Measurements from ENCODE around the gene DHRS4L2.
A peak's percentile ranks its signal among the peaks of the same experiment; 100 is the strongest.
"Not testable (repeated sequence)": the region's sequence is repeated elsewhere in the genome, so short reads cannot be mapped to it uniquely, and the experiment has no call there.

DHRS4L2 gene

GRCh38 chr14:23988607-23989363, at the start of gene DHRS4L2:
Gene DHRS4L2 (plus strand): TSS chr14:23988929. CDS start chr14:23988948, 19 bp downstream.
- DNase-seq (ENCODE audit: low read depth) = peak; percentile 57

DNA sequence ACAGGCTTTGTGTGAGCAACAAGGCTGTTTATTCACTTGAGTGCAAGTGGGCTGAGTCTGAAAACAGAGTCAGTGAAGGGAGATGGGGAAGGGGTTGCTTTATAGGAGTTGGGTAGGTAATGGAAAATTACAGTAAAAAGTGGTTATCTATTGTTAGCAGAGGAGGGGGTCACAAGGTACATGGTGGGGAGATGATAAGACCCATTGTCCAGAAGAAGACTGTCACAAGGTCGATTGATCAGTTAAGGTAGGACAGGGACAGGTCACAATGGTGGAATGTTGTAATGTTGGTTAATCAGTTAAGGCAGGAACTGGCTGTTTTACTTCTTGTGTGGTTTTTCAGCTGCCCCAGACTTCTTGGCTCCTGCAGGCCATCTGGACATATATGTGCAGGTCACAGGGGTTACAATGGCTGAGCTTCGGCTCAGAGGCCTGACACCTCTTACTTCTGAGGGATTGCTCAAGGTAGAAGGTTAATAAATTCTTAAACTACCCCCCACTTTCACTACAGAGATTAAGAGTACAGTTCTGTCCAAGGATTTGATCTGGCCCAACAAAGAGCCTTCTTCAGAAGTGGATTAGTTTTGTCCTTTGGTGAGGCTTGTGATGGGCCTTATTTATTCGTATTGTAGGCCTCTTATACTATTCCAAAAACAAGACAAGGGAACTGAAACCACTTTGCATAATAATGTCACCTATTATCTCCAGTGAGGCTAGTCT, 49.0 kb upstream of the DHRS4L2 start:
- DNase-seq (ENCODE audit: low read depth) = no peak

- no peak for DNase-seq (ENCODE audit: low read depth)
Measured at GRCh38 chr14:23941230-23941629, 47.5 kb upstream of the DHRS4L2 start.

DNA sequence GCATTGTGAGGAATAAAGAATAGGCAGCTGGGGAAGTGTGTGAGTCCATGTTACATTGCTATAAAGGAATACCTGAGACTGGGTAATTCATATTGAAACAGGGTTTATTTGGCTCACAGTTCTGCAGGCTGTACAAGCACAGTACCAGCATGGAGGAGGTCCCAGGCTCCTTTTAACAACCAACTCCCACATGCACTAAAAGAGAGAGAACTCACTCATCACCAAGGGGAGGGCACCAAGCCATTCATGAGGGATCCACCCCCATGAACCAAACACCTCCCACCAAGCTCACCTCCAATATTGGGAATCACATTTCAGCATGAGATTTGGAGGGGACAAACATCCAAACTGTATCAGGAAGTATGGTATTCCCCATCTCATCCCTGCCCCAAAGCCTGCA, 47.1 kb upstream of the DHRS4L2 start:
- no peak for DNase-seq (ENCODE audit: low read depth)

- no peak for DNase-seq (ENCODE audit: low read depth)
Measured at GRCh38 chr14:23942587-23942986, 46.1 kb upstream of the DHRS4L2 start.

GRCh38 chr14:23949069-23949468, 39.7 kb upstream of the DHRS4L2 start:
- not testable (repeated sequence) for DNase-seq (ENCODE audit: low read depth)

- no peak for DNase-seq (ENCODE audit: low read depth)
Measured at GRCh38 chr14:23950411-23951135, 38.2 kb upstream of the DHRS4L2 start.

GRCh38 chr14:23951136-23951466, 37.6 kb upstream of the DHRS4L2 start:
- not testable (repeated sequence) for DNase-seq (ENCODE audit: low read depth)

GRCh38 chr14:23951590-23952201, 37.0 kb upstream of the DHRS4L2 start:
- no peak for DNase-seq (ENCODE audit: low read depth)

- not testable (repeated sequence) for DNase-seq (ENCODE audit: low read depth)
Measured at GRCh38 chr14:23953116-23953463, 35.6 kb upstream of the DHRS4L2 start.

DNA sequence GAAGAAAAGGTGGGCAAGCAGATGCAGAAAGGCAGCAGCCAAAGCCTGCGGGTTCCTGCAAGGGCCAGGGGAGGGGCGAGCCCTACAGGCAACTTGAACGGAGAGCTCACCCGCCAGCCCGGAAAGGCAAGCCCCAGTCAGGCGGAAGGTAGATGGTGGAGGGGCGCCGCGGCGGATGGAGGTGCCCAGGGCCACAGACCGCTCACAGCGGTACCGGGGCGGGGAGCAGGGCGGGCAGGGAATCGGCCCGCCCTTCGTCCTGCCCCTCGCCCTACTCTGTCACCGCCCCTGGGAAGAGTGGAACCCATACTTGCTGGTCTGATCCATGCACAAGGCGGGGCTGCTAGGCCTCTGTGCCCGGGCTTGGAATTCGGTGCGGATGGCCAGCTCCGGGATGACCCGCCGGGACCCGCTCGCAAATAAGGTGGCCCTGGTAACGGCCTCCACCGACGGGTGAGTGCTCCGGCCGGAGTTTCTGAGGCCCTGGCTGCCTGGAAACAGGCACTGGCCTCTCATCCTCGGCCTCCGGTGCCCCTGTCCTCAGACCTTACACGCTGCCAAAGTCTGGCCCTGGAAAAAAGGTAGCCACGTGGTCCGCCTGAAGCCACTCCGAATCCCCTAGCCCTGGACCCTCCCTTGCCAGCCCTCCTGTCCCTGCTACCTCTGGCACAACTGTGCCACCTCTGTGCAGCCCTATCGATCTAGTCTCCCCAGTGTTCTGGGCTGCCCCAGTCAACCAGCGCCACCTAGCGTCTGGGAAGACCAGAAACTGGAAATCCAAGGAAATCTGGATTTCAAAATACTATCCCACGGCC, 35.1 kb upstream of the DHRS4L2 start, which contains the start of gene DHRS4:
Gene DHRS4 (plus strand): TSS at position 307 of the 815 bp plus-strand sequence. CDS start 19 bp downstream, at position 326.
- peak; percentile 71 for DNase-seq (ENCODE audit: low read depth)

DNA sequence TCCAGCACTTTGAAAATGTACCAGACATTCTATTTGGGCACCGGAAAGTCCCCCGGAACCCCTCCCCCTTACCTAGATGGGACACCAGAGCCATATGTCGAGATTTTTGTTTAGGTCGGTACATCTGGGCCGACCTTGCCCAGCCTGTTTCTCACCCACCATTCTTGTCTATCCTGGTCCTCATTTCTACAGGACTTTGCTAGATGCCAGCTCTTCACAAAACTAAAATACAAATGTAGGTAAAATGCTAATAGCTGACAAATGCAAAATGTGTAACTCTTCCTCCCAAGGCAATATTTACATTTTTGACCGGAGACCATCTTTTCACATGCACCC, 34.5 kb upstream of the DHRS4L2 start:
- DNase-seq (ENCODE audit: low read depth) = not testable (repeated sequence)

DNA sequence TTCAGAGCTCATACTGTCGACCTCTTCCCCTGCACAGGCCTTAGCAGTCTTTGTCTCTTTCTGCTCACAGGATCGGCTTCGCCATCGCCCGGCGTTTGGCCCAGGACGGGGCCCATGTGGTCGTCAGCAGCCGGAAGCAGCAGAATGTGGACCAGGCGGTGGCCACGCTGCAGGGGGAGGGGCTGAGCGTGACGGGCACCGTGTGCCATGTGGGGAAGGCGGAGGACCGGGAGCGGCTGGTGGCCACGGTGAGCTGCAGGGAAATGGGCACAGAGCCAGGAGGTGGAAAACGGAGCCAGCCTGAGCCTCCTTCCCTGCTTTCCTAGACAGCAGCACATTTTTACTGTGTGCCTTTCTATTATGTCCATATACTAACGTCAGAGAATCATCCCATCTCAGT, 33.8 kb upstream of the DHRS4L2 start:
- DNase-seq (ENCODE audit: low read depth) = not testable (repeated sequence)

GRCh38 chr14:23955811-23956210, 32.9 kb upstream of the DHRS4L2 start:
- DNase-seq (ENCODE audit: low read depth) = not testable (repeated sequence)

- DNase-seq (ENCODE audit: low read depth) = not testable (repeated sequence)
Measured at GRCh38 chr14:23957913-23958569, 30.7 kb upstream of the DHRS4L2 start.

- DNase-seq (ENCODE audit: low read depth) = not testable (repeated sequence)
Measured at GRCh38 chr14:23960899-23961298, 27.8 kb upstream of the DHRS4L2 start.

DNA sequence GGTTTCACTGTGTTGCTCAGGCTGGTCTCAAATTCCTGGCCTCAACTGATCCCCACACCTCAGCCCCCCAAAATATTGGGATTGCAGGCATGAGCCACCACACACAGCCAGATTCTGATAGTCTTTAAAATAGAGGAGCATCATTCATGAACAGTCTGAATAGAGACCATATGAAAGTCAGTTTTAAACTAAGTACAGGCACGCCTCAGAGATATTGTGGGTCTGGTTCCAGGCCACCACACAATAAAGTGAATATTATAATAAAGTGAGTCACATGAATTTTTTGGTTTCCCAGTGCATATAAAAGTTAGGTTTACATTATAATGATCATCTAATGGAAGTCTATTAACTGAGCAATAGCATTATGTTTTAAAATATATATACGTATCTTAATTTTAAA, 27.0 kb upstream of the DHRS4L2 start:
- not testable (repeated sequence) for DNase-seq (ENCODE audit: low read depth)

GRCh38 chr14:23969130-23969480, 19.6 kb upstream of the DHRS4L2 start:
- DNase-seq (ENCODE audit: low read depth) = not testable (repeated sequence)

DNA sequence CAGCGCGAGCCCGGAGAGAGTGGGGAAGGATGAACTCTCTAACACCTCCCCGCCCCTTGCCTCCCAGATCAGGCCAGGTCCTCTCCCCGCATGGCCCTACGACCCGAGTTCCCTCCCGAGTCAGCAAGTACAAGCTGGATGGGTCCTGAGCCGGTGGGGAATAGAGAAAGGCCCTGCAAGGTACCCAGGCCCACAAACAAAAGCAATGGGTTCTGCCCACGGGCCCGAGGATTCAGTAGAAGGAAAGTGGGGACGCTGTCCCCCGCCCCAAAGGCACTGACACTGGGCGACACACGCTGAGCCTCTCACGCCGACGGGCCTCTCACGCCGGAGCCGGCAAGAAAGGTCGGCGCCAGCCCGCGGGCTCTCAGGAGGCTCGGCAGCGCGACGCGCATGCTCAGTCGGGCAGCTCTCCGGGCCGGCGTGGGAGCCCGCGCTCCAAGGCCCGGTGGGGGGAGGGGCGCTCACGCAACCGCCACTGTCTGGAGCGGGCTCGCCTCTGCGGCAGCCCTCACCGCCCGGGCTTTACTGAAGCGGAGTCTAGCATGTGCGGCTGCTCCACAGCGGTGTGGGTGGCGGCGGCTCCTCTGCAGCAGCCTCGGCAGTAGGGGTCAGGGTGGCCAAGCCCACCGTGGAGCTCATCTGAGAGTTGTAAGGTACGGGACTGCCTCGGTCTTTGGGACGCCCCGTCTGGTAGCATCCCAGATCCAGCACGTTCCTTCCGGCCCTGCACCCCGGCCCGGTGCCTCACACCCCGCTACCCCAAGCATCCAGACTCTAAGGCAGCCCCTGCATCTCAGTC, 19.0 kb upstream of the DHRS4L2 start:
- peak; percentile 48 for DNase-seq (ENCODE audit: low read depth)

DNA sequence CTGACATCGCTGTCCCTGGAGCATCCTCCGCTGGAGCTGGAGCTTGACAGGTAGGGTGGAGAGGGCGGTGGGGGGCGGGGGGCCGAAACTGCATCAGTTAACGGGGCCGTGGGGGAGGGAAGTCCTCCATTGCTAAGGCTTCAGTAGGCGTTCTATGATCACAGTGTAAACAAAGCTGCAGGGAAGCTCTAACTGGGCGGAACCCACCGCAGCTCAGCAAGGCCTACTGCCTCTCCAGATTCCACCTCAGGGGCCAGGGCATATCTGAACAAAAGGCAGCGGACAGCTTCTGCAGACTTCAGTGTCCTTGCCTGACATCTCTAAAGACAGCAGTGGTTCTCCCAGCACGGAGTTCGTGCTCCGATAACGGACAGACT, 18.5 kb upstream of the DHRS4L2 start:
- DNase-seq (ENCODE audit: low read depth) = not testable (repeated sequence)

Data from activated T-cell treated with anti-CD3 and anti-CD28 coated beads for 1 hour (primary cell).